PC-3 (cell line): Measurements from ENCODE around the gene LCNL1.

ENCODE experiments used
- CTCF ChIP-seq: fragments of 300-600 bp; sonication (generic); conservative IDR thresholded peaks from 2 replicates; pipeline ENCODE4 v1.5.1; 2017; ENCODE audit warnings: antibody characterized with exemption, low read depth, mild to moderate bottlenecking, low read length
- EZH2 ChIP-seq: fragments of 300-600 bp; sonication (generic); IDR thresholded peaks from one replicate; pipeline ENCODE4 v1.6.1; 2017; ENCODE audit warnings: antibody characterized with exemption, mild to moderate bottlenecking, low read length; ENCODE audit not compliant: unreplicated experiment

DNA sequence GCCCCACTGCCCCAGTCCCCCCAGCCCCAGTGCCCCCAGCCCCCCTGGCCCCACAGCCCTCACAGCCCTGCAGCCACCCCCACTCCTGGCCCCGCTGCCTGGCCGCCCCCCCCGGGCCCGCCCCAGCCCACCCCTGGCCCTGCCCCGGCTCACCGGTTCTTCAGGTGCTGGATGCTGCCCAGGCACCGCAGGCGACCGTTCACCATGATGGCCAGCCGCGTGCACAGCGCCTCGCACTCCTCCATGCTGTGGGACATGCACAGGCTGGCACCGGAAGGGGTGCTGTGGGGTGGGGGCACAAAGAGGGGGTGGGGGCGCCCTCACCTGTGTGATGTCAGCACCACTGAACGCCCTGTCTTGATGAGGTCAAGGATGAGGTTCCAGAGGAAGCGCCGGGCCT, 26.4 kb downstream of the LCNL1 start:
- no peak for TF ChIP-seq CTCF
- no peak for TF ChIP-seq EZH2
